ENCODE data around the gene RFX5. TPM values are rescaled to one million over a fixed set of nuclear protein-coding genes. Genes with fewer than 3 reads are reported as not detected.
A peak's percentile ranks its signal among the peaks of the same experiment; 100 is the strongest.
"Not testable (repeated sequence)": the region's sequence is repeated elsewhere in the genome, so short reads cannot be mapped to it uniquely, and the experiment has no call there.

The RFX5 gene
- total RNA-seq (100 to 1,000 TPM in 1 of 5 donors, 10 to 100 TPM in 4; 20.4 to 117 (median 39.1) TPM), polyA plus RNA-seq (10 to 100 TPM in 2 of 3 donors, 1 to 10 TPM in 1; 9.9 to 19.4 (median 14.2) TPM)
- long read RNA-seq, donor 1, result 0 reads
- long read RNA-seq, donor 2, partial matches to known transcripts, result 0 of 6 reads
- long read RNA-seq, donor 2, other reads (novel, unspliced or antisense), result 0 of 6 reads
- long read RNA-seq, donor 3, partial matches to known transcripts, result 0 of 1 reads
- long read RNA-seq, donor 3, other reads (novel, unspliced or antisense), result 0 of 1 reads
- long read RNA-seq, donor 4, result 0 reads
- long read RNA-seq, donor 5, partial matches to known transcripts, result 0 of 1 reads
- long read RNA-seq, donor 5, other reads (novel, unspliced or antisense), result 0 of 1 reads
- long read RNA-seq, donor 6, result 0 reads
- long read RNA-seq, donor 7, partial matches to known transcripts, result 0 of 2 reads
- long read RNA-seq, donor 7, other reads (novel, unspliced or antisense), result 0 of 2 reads
- long read RNA-seq, donor 8, result 0 reads
- long read RNA-seq, donor 9, partial matches to known transcripts, result 0 of 1 reads
- long read RNA-seq, donor 9, other reads (novel, unspliced or antisense), result 0 of 1 reads
- long read RNA-seq, donor 10, result 0 reads

- peak; percentile 96 to 99 for DNase-seq
- peaks cover 0 to 7% (median 4%) of the 10 kb centered on the region in 4 donors for H3K9me3 ChIP-seq
- H3K4me3 ChIP-seq, result peak within 1 kb of the TSS; percentile 59 to 67 (median 66)
- TF ChIP-seq POLR2AphosphoS5 (IDR thresholded peaks at IDR 0.05) (peak in 2 of 3 donors; percentile 79 to 83), POLR2A (IDR thresholded peaks at IDR 0.05) (no peak), CTCF (IDR thresholded peaks at IDR 0.05) (no peak)
- 0 to 1% (median 1%) methylated on average over 38 of the region's 38 CpGs for WGBS, 5 donors
- H3K27ac ChIP-seq, result peak within 1 kb of the TSS; percentile 85 to 95 (median 94)
- peaks cover 22 to 34% (median 33%) of the 10 kb centered on the region in 4 donors for H3K36me3 ChIP-seq
- no peaks in the 10 kb centered on the region for H3K27me3 ChIP-seq
- H3K4me1 ChIP-seq, result peaks cover 12 to 28% (median 19%) of the 10 kb centered on the region in 4 donors
- intact Hi-C loops (cut with DNase I; ENCODE audit: low total_unique reads), result no loop called here
Observed at GRCh38 chr1:151346769-151347522, at the start of gene RFX5. Gene RFX5 (minus strand): TSS chr1:151347252. CDS start chr1:151346320, 932 bp downstream.

- H3K4me1 ChIP-seq, result peaks cover 11 to 18% (median 16%) of the 10 kb centered on the region in 4 donors
- DNase-seq; H3K9me3 ChIP-seq; H3K27ac ChIP-seq; H3K4me3 ChIP-seq; intact Hi-C loops (cut with DNase I; ENCODE audit: low total_unique reads); H3K27me3 ChIP-seq; H3K36me3 ChIP-seq: not testable (repeated sequence)
- WGBS, 5 donors, result 79 to 88% (median 85%) methylated on average over 5 of the region's 5 CpGs
Observed at GRCh38 chr1:151396265-151396664, 49.2 kb upstream of the RFX5 start.

- Histone ChIP-seq H3K4me3 (no peak overlapping the region), H3K9me3 (no peaks in the 10 kb centered on the region), H3K4me1 (peaks cover 0 to under 1% (median 0%) of the 10 kb centered on the region in 4 donors), H3K36me3 (no peaks in the 10 kb centered on the region), H3K27me3 (no peaks in the 10 kb centered on the region), H3K27ac (no peak overlapping the region)
- TF ChIP-seq CTCF (IDR thresholded peaks at IDR 0.05) (no peak), POLR2AphosphoS5 (IDR thresholded peaks at IDR 0.05) (no peak)
- DNase-seq, result no peak
- intact Hi-C loops (cut with DNase I; ENCODE audit: low total_unique reads), result no loop called here
Observed at GRCh38 chr1:151393583-151393982, 46.5 kb upstream of the RFX5 start.

- DNase-seq, result no peak
- Histone ChIP-seq H3K4me1 (no peaks in the 10 kb centered on the region), H3K36me3 (no peaks in the 10 kb centered on the region), H3K9me3 (no peaks in the 10 kb centered on the region), H3K27ac (no peak overlapping the region), H3K4me3 (no peak overlapping the region), H3K27me3 (no peaks in the 10 kb centered on the region)
- intact Hi-C loops (cut with DNase I; ENCODE audit: low total_unique reads), result no loop called here
- WGBS, 5 donors, result 52 to 74% (median 66%) methylated on average over 3 of the region's 3 CpGs
- TF ChIP-seq EP300 (IDR thresholded peaks at IDR 0.05) (no peak), CTCF (IDR thresholded peaks at IDR 0.05) (no peak), POLR2A (IDR thresholded peaks at IDR 0.05) (no peak), POLR2AphosphoS5 (IDR thresholded peaks at IDR 0.05) (no peak)
Observed at GRCh38 chr1:151391079-151391563, 44.1 kb upstream of the RFX5 start.

- WGBS, 5 donors, result 85 to 93% (median 92%) methylated on average over 19 to 22 of the region's 22 CpGs
- H3K36me3 ChIP-seq, result not testable (repeated sequence)
Observed at GRCh38 chr1:151390221-151391078, 43.4 kb upstream of the RFX5 start.

More at GRCh38 chr1:151390221-151391078, 43.4 kb upstream of the RFX5 start:
- H3K9me3 ChIP-seq; DNase-seq; H3K4me3 ChIP-seq; intact Hi-C loops (cut with DNase I; ENCODE audit: low total_unique reads); H3K4me1 ChIP-seq; H3K27me3 ChIP-seq; H3K27ac ChIP-seq: not testable (repeated sequence)
